Common myeloid progenitor, CD34-positive (primary cell): ENCODE results near the gene LINGO1.

Experiments
- CTCF ChIA-PET: fragments of 350-600 bp; sonication (Branson Sonifier 250); formaldehyde crosslinking; loops from one replicate; lab custom pipeline; 2021; ENCODE audit warnings: antibody characterized with exemption; lab: Charles Lee
- POLR2A ChIA-PET: fragments of 350-600 bp; sonication (Branson Sonifier 250); formaldehyde crosslinking; loops from one replicate; lab custom pipeline; 2021; ENCODE audit warnings: antibody characterized with exemption; lab: Charles Lee
- DNase-seq, 3 donors: peaks; one replicate each; pipeline versions ENCODE4 v3.0.0 to v3.0.0-alpha.2; 2013
- H3K27ac ChIP-seq, 2 experiments: 1 replicate in 1 of 2; 2 replicates in 1 of 2; pipeline ENCODE4 v1.7.0; 2013; ENCODE audit warnings: inconsistent platforms in 2 of 2, low read length in 2 of 2, mild to moderate bottlenecking in 2 of 2, low read depth in 1 of 2, moderate library complexity in 1 of 2; ENCODE audit not compliant: severe bottlenecking in 2 of 2, insufficient read depth in 1 of 2, poor library complexity in 1 of 2
- H3K27me3 ChIP-seq, 5 experiments: replicated peaks in 2 of 5; 1 replicate in 3 of 5; 2 replicates in 2 of 5; pipeline versions ENCODE4 v1.6.1 to v1.7.0; 2013; ENCODE audit warnings: low read length in 4 of 5, mild to moderate bottlenecking in 2 of 5, moderate library complexity in 2 of 5, inconsistent platforms in 1 of 5; ENCODE audit not compliant: insufficient read depth in 5 of 5, control insufficient read depth in 4 of 5
- H3K36me3 ChIP-seq, 4 experiments: 1 replicate in 2 of 4; 2 replicates in 2 of 4; pipeline versions ENCODE4 v1.6.1 to v1.7.0; 2013; ENCODE audit warnings: low read length in 3 of 4, control low read depth in 1 of 4, mild to moderate bottlenecking in 1 of 4; ENCODE audit not compliant: control insufficient read depth in 4 of 4, insufficient read depth in 4 of 4
- H3K4me1 ChIP-seq, 4 experiments: 1 replicate in 3 of 4; 2 replicates in 1 of 4; pipeline versions ENCODE4 v1.6.1 to v1.7.1; 2013; ENCODE audit warnings: low read length in 3 of 4, mild to moderate bottlenecking in 3 of 4, control low read depth in 1 of 4, inconsistent platforms in 1 of 4, moderate library complexity in 1 of 4; ENCODE audit not compliant: control insufficient read depth in 4 of 4, insufficient read depth in 4 of 4; ENCODE audit errors: control extremely low read depth in 1 of 4
- H3K4me3 ChIP-seq, 7 experiments: 1 replicate in 4 of 7; 2 replicates in 3 of 7; pipeline versions ENCODE4 v1.5.1 to v1.7.0; 2013; ENCODE audit warnings: mild to moderate bottlenecking in 7 of 7, low read length in 6 of 7, moderate library complexity in 6 of 7, inconsistent platforms in 2 of 7, low read depth in 2 of 7, control low read depth in 1 of 7; ENCODE audit not compliant: insufficient read depth in 4 of 7, control insufficient read depth in 1 of 7; ENCODE audit errors: extremely low read depth in 1 of 7
- H3K9me3 ChIP-seq, 5 experiments: 1 replicate in 4 of 5; 2 replicates in 1 of 5; pipeline versions ENCODE4 v1.6.1 to v1.7.1; 2013; ENCODE audit warnings: low read length in 4 of 5, mild to moderate bottlenecking in 2 of 5, inconsistent platforms in 1 of 5, low read depth in 1 of 5, moderate library complexity in 1 of 5; ENCODE audit not compliant: control insufficient read depth in 4 of 5, insufficient read depth in 2 of 5; ENCODE audit errors: control extremely low read depth in 1 of 5
- WGBS: methylation state at CpG from one replicate; pipeline ENCODE4 v1.1.5; 2013; ENCODE audit not compliant: insufficient coverage; 5-methylcytosine and 5-hydroxymethylcytosine counted together

The LINGO1 gene

GRCh38 chr15:77569729-77570125, 63.0 kb downstream of the LINGO1 start:
- Histone ChIP-seq H3K36me3 (no peaks in the 10 kb centered on the region), H3K9me3 (peaks cover 0 to 4% (median 0%) of the 10 kb centered on the region in 5 experiments), H3K27ac (no peak overlapping the region), H3K4me1 (peaks cover 0 to 9% (median 9%) of the 10 kb centered on the region in 4 experiments), H3K4me3 (peak overlapping the region in 5 of 7 experiments; percentile 19 to 66 (median 47)), H3K27me3 (no peaks in the 10 kb centered on the region)
- WGBS, result 6% methylated on average over 5 of the region's 6 CpGs
- ChIA-PET CTCF (interaction anchor here (0.6 kb wide), 1 partner anchor 967 kb away, joined by 3 read pairs; no protein-coding TSS in a partner anchor), POLR2A (no interaction called here)
- DNase-seq, result peak in 1 of 3 donors; percentile 9

DNA sequence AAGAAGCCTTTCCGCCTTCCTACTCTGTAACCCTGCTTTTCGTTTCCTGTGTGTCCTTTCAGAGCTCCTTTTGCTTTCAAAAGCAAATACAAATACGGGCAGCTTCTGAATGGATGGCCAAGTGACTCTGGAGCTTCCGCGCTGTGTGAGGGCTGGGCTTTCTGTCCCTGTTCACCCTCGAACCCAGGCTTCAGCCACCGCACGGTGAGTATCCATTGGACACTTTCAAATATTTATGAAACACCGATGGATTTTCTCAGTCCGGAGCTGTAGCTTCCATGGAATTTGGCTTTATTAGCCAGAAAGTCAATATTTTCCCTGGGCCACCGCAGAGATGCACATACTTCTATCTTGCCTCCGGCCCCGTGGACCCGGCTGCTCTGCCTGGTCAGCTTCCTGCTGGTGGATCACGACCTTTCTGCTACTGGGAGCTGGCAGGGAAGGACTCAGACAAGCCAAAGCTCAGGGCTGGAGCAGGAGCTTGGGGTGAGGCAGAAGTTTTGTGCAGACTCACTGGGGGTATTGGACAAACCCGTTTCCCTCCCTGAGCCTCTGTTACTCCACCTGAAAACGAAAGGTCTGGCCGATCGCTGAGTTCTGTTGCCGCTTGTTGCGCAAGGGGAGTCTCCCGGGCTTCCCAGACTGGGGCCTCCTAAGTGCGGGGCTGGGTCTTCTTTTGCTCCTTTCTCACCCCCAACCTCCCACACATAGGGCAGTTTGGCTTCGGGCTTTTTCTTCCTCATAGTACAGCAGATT, 63.6 kb downstream of the LINGO1 start:
- 53% methylated on average over 24 of the region's 24 CpGs for WGBS
- peak; percentile 21 to 56 (median 52) for DNase-seq
- Histone ChIP-seq H3K4me1 (peaks cover 0 to 9% (median 9%) of the 10 kb centered on the region in 4 experiments), H3K9me3 (peaks cover 0 to 4% (median 0%) of the 10 kb centered on the region in 5 experiments), H3K4me3 (peak overlapping the region in 5 of 7 experiments; percentile 19 to 66 (median 47)), H3K27me3 (no peaks in the 10 kb centered on the region), H3K36me3 (no peaks in the 10 kb centered on the region), H3K27ac (no peak overlapping the region)
- ChIA-PET CTCF (no interaction called here), POLR2A (interaction anchor here (0.6 kb wide), 1 partner anchor 297 kb away, joined by 3 read pairs; no protein-coding TSS in a partner anchor)

DNA sequence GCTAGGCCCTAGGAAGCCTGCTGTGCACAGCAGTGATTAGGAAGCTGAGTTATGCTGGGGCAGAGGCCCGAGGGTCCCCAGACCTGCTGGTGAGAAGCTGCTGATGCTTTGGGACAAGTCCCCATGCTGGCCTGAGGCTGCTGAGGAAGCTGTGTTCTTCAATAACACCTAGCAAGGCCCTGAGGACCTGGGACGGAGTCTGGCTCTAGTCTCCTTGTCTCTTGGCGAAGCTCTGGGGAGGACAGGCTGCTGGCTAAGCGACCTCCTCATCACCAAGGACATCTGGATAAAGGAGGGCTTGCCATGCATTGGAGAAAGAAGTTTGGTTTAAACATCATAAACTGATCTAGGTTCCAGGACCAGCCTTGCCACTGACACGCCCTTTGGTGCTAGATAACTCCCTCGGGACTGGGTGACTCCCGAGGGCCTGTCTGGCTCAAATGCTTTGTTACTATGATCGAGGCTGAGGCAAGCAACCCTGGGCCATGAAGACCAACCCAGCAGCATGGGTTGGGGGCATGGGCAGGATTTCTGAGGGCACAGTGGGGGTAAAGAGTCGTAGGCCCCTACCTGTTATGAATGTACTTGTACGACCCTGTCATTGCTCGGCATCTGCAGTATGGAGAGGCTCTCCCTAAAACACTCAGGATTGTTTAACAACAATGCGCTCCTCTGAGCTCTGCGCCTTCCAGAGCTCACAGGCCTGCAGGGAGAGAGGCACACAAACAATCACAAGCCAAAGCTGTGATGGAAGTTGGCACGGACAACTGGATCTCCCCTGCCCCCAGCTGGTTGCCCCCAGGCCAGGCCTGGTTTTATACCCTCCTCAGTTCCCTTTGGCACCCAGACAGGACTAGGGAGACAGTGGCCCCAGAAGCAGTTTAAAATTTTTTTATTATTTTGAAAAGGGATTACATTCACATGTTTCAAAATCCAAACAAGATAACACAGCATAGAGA, 64.4 kb downstream of the LINGO1 start:
- WGBS, result 99% methylated on average over 10 of the region's 14 CpGs
- ChIA-PET CTCF (no interaction called here), POLR2A (interaction anchor here (0.6 kb wide), 1 partner anchor 296 kb away, joined by 3 read pairs; no protein-coding TSS in a partner anchor)
- Histone ChIP-seq H3K4me3 (no peak overlapping the region), H3K27ac (no peak overlapping the region), H3K4me1 (peaks cover 0 to 9% (median 9%) of the 10 kb centered on the region in 4 experiments), H3K27me3 (no peaks in the 10 kb centered on the region), H3K9me3 (peaks cover 0 to 4% (median 0%) of the 10 kb centered on the region in 5 experiments), H3K36me3 (no peaks in the 10 kb centered on the region)
- no peak for DNase-seq

- H3K4me1 ChIP-seq, result peaks cover 0 to 9% (median 9%) of the 10 kb centered on the region in 4 experiments
- no peaks in the 10 kb centered on the region for H3K36me3 ChIP-seq
- no peak overlapping the region for H3K27ac ChIP-seq
- H3K27me3 ChIP-seq, result no peaks in the 10 kb centered on the region
- ChIA-PET CTCF (no interaction called here), POLR2A (no interaction called here)
- no peak overlapping the region for H3K4me3 ChIP-seq
- WGBS, result 94% methylated on average over 5 of the region's 10 CpGs
- DNase-seq, result no peak
- peaks cover 0 to 4% (median 0%) of the 10 kb centered on the region in 5 experiments for H3K9me3 ChIP-seq
These were observed 65.5 kb downstream of the LINGO1 start for GRCh38 chr15:77567202-77567601.

DNA sequence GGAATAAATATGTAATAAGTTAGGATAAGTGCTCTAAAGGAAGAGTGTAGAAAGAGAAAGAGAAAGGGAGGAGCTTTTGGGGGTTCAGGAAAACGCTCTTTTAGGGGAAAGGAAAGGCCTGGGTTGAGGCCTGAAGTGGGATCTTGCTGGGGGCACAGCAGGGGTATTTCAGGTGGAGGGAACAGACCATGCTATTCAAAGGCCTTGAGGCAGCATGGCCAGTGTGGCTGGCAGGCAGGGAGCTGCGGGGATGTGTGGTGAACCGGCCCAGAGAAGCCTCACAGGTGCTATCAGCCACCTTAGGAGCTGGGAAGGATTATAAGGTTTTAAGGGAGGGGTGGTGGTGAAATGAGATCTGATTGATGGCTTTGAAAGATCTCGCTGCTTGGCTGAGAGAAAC, 66.6 kb downstream of the LINGO1 start:
- Histone ChIP-seq H3K4me1 (peaks cover 0 to 9% (median 9%) of the 10 kb centered on the region in 4 experiments), H3K27me3 (no peaks in the 10 kb centered on the region), H3K9me3 (peaks cover 0 to 4% (median 0%) of the 10 kb centered on the region in 5 experiments), H3K36me3 (no peaks in the 10 kb centered on the region), H3K27ac (no peak overlapping the region), H3K4me3 (no peak overlapping the region)
- 90% methylated on average over 2 of the region's 4 CpGs for WGBS
- DNase-seq, result no peak
- ChIA-PET CTCF (no interaction called here), POLR2A (no interaction called here)

GRCh38 chr15:77565378-77565915, 67.3 kb downstream of the LINGO1 start:
- Histone ChIP-seq H3K36me3 (no peaks in the 10 kb centered on the region), H3K4me1 (peaks cover 0 to 9% (median 9%) of the 10 kb centered on the region in 4 experiments), H3K27ac (no peak overlapping the region), H3K4me3 (no peak overlapping the region), H3K27me3 (no peaks in the 10 kb centered on the region), H3K9me3 (peaks cover 0 to 4% (median 0%) of the 10 kb centered on the region in 5 experiments)
- WGBS, result 97% methylated on average over 24 of the region's 25 CpGs
- no peak for DNase-seq
- POLR2A ChIA-PET, result no interaction called here
- CTCF ChIA-PET, result no interaction called here
